HG03095 (cell line): ENCODE measurements around the gene RAB3IP.
"Not testable (repeated sequence)": the region's sequence is repeated elsewhere in the genome, so short reads cannot be mapped to it uniquely, and the experiment has no call there.

Experiments
- ATAC-seq: cut with Tn5 transposase; IDR thresholded peaks from one replicate; pipeline ENCODE4 v1.9.1; 2021; ENCODE audit warnings: moderate library complexity; ENCODE audit not compliant: unreplicated experiment

RAB3IP gene

DNA sequence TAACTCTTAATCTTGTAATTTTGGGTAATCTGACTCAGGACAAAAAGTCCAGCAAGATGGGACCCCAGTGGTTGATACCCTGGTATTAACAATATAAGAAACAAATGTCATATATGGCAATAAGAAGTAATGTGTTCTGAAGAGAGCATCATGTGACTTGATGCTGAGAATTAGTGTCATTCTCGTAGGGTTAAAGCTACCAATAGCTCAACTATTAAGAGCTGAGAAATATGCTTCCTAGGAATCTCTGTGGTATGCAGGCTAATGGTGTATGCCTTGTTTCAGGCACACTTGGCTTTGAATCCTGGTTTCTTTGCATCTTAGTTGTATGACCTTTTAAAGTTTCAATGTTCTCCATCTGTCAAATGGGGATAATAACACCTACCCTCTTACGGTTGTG, 95.5 kb downstream of the RAB3IP start:
- ATAC-seq: no peak

- no peak for ATAC-seq
These were observed 95.9 kb downstream of the RAB3IP start for GRCh38 chr12:69834576-69834975.

- no peak for ATAC-seq
These were observed 96.4 kb downstream of the RAB3IP start for GRCh38 chr12:69835081-69835480.

- ATAC-seq: no peak
These were observed 97.4 kb downstream of the RAB3IP start for GRCh38 chr12:69836015-69836414.

DNA sequence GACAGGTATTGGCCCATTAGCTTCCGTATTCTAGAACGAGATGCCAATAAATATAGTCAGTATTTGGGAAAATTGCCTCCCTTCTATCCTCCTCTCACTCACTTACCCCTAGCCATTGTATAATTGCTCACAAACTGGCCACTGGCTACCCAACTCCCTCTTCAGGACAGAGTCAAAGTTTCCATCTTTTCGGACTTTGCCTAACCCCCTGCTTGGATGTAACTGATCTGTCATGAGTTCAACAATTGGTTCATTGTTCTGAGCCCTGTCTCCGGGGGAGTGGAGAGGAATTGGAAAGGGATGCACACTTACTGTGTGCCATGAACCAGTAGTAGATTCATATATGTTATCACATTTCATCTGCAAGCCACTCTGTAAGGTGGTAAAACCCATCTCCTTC, 98.5 kb downstream of the RAB3IP start:
- ATAC-seq: no peak

DNA sequence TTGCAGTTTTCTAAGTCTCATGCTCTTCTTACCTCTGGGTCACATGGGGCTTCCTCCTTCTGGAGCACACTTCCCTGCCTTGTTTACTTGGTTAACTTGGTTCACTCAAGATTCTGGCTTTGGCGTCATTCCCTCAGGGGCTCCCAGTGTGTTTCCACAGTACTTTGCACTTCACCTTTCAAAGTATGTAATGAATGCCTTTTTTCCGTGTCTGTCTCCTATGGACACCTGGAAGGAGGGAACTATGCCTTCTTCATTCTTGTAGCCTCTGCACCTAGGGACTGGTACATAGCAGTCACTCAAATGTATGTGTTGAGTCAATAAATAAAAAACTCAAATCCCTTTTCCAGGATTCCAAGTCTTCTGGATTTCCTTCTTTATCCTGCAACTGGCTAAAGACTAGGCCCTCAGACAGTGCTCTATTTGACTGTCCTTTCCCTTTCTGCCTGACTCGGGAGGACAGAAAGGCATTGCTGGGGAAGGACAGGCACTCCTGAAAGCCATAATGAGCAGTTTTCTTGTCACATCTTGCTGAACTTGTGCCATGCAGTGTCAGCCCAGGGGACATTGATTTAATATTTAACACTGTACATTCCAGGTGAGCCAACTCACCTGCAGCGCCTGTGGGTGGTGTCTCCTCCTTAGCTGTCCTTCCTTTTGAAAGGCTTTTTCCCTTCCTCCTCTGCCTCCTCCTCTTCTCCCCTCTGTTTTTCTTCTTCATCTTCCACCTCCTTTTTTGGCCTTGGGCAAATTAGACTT, 99.2 kb downstream of the RAB3IP start:
- ATAC-seq: no peak

- ATAC-seq: no peak
These were observed 102.1 kb downstream of the RAB3IP start for GRCh38 chr12:69840727-69841126.

DNA sequence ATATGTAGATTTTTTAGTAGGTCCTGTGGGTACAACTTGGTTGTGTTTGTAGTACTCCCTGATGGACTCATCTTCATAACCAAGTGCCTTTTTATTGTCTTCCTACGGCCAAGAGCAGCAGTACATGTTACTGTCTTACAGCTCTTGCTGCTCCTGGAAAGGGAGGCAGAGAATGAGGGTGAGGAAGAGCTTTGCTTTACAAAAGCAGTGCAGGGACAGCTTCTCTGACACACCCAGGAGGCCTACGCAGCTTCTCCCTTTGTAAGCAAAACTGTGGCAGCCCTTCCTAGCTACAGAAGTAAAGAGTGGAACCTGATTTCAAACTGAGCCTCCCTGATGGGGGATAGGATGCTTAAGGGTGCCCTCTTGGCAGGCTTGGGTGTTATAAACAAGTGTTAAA, 104.9 kb downstream of the RAB3IP start:
- no peak for ATAC-seq

GRCh38 chr12:69844416-69844815, 105.8 kb downstream of the RAB3IP start:
- ATAC-seq: no peak

DNA sequence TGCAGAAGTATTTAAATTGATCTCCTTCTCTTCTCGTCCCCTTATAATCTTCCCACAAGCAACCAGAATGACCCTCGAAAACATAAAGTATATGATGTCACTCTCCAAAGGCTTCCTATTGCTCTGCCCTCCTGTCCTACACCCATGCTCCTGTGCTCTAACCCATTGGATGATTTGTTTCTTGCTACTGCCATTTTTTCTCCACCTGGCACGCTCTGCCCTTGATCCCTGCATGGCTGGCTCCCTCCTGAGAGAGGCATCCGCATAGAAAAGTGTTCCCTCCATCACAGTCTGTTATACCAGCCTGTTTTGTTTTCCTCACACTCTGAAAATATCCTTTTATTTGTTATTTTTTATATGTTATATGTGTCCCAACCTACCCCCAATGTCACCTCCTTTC, 106.2 kb downstream of the RAB3IP start:
- no peak for ATAC-seq

- no peak for ATAC-seq
These were observed 108.3 kb downstream of the RAB3IP start for GRCh38 chr12:69846976-69847375.

DNA sequence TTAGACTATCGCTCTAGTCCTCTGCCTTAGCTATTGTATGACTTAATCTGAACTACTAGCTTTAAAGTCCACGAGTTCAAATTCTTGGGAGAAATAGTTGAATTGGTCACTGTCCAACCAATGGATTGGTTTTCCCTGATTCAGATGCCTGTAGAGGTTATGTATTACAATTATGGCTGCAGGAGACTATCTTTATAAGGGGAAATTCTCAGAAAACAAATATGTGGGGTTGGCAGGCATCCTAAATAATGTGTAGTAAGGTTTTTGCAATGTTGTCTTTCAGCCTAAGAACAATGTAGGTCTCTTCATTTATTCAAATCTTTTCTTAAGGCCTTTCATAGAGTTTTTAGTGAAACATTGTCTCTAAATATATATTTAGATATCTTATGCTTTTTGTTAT, 113.3 kb downstream of the RAB3IP start:
- ATAC-seq: no peak

DNA sequence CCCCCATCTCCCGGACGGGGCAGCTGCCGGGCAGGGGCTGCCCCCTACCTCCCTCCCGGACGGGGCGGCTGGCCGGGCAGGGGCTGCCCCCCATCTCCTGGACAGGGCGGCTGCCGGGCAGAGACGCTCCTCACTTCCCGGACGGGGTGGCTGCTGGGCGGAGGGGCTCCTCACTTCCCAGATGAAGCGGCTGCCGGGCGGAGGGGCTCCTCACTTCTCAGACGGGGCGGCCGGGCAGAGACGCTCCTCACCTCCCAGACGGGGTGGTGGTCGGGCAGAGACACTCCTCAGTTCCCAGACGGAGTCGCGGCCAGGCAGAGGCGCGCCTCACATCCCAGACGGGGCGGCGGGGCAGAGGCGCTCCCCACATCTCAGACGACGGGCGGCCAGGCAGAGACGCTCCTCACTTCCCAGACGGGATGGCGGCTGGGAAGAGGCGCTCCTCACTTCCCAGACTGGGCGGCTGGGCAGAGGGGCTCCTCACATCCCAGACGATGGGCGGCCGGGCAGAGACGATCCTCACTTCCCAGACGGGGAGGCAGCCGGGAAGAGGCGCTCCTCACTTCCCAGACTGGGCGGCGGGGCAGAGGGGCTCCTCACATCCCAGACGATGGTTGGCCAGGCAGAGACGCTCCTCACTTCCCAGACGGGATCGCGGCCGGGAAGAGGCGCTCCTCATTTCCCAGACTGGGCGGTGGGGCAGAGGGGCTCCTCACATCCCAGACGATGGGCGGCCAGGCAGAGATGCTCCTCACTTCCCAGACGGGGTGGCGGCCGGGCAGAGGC, 114.7 kb downstream of the RAB3IP start:
- ATAC-seq: not testable (repeated sequence)

- no peak for ATAC-seq
These were observed 128.0 kb downstream of the RAB3IP start for GRCh38 chr12:69866698-69867097.

GRCh38 chr12:69868695-69869094, 130.0 kb downstream of the RAB3IP start:
- ATAC-seq: no peak

DNA sequence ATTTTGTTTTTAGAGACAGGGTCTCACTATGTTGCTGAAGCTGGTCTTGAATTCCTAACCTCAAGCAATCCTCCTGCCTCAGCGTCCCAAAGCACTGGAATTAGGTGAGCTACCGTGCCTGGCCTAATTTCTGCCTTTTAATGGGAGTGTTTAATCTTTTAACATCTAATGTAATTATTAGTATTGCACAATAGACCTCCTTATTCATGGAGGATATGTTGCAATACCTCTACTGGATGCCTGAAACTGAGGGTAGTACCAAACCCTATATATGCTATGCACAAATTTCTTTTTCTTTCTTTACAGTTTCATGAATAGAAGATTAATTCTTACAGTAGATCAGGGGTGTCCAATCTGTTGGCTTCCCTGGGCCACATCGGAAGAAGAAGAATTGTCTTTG, 134.1 kb downstream of the RAB3IP start:
- no peak for ATAC-seq
